ENCODE results near the gene PNPLA5. TPM values are rescaled to one million over a fixed set of nuclear protein-coding genes. Genes with fewer than 3 reads are reported as not detected.
A peak's percentile ranks its signal among the peaks of the same experiment; 100 is the strongest.
"Not testable (repeated sequence)": the region's sequence is repeated elsewhere in the genome, so short reads cannot be mapped to it uniquely, and the experiment has no call there.

PNPLA5 gene
- total RNA-seq, 1 donor from 2014 or later, result not detected

DNA sequence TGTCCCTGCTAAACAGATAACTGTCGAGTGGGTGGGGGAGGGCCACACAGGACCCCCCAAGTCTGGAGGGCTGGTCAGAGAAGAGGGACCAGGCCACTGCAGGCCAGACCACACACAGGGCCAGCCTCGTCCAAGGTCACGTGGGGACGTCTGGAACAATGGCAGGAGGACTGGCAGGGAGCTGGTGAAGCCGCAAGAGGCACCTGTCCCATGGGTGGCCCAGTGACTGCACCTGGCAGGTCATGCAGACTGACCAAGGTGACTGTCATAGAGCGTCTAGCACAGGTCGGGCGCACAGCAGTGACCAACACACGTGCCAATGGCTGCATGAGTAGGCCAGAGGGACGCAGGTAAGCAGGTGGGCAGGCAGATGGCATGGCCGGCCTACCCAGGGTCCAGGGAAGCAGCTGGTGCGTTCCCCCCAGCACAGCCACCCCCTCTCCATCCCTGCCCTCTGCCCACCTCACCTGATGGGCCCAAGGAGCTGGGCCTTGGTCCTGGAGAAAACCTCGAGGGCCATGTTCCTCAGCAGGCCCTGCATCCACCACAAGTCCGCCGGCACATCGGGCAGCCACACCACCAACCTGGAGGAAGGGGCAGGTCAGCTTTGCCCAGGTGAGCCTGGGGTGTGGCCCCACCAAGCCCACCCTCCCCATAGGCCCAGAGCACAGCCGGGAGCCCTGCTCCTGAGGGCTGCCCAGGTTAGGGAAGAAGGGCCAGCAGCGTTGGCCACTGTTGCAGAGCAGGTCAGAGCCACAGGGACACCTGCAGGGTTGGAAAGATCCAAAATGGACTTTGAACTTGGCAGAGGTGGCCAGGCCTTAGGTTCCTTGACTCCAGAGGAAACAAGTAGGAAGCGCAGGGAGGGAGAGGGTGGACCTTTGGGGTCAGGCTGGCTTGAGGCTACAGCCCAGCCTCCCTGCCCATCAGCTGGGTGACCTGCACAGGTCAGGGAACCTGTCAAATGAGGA, 10.4 kb downstream of the PNPLA5 start:
- DNase-seq (ENCODE audit: low read depth in 2 of 2), result no peak

DNA sequence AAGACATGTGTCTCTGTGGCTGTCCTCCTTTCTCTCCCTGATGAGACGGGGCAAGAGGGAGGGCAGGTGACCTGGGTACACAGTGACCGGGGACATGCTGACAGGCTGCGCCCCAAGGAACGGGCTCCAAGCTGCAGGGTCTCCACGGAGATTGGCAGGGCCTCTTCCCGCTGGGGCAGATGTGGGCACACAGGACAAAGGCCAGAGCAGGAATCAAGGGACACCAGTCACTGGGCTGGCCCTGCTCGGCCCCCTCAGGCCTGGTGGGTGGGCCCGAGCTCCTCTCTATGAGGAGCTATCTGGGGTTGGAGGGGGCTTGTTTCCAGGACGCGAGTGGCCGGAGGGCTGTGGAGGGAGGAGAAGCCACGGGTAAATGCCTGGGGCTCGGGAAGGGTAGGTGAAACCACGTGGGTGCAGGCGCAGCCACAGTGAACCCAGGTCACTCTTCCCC, 11.2 kb downstream of the PNPLA5 start:
- no peak for DNase-seq (ENCODE audit: low read depth in 2 of 2)

DNA sequence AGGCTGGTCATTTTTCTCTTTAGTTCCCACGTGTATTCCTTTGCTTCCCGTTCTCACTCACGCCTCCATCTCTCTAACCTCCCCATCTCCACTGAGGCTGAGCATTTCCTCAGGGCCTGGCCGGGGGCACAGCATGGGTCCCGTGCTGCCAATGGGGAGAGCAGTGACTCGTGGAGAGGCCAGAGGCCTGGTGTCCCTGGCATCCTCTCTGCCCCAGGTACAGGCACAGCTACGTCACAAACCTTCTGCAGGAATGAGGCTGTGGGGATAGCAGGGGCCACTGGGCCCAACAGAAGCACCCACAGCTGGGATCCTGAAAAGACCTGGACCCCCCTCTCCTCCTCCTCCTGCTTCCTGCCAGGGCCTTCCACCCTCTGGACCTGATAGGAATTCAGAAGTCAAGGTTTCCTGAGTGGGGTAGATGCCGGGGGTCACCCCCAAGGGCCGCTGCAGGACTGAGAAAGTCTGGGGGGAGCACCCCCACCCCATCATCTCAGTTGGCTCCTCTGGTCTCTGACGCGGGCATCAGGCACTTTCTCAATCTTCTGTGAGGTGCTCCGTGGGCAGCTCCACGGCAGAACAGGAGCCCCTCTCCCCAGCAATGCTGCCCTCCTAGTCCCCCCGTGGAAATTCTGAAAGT, 11.8 kb downstream of the PNPLA5 start:
- no peak for DNase-seq (ENCODE audit: low read depth in 2 of 2)

DNA sequence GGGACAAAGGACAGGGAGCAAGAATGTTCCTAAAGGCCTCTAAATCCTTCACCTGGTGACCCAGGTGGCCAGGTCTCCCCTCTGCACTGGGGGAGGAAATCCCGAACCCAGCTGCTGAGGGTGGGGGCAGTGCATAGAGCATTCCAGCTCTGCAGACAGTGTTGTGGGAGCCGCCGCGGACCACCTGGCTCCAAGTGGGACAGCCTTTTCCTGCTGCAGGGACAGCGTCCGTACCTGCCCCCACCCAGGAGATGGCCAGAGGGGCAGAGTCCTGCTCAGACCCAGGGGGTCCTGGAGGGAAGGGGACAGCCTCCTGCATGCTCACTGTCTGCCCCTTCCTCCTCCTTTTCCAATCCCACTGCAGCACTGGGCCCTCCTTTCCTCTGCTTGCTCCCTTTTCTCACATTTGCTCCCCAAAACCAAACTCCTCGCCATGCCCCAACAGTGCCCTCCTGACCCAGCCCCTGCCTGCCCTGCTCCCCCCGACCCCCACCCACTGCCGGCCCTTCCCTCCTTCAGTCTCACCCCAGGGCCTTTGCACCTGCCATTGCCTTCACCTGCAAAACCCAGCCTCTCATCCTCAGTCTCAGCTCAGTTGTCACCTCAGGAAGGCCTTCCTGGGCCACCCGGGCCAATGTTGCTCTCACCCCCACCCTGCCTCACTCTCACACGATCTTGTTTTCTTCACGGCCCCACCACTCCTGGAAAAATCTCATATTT, 12.8 kb downstream of the PNPLA5 start:
- DNase-seq (ENCODE audit: low read depth in 2 of 2), result no peak

DNA sequence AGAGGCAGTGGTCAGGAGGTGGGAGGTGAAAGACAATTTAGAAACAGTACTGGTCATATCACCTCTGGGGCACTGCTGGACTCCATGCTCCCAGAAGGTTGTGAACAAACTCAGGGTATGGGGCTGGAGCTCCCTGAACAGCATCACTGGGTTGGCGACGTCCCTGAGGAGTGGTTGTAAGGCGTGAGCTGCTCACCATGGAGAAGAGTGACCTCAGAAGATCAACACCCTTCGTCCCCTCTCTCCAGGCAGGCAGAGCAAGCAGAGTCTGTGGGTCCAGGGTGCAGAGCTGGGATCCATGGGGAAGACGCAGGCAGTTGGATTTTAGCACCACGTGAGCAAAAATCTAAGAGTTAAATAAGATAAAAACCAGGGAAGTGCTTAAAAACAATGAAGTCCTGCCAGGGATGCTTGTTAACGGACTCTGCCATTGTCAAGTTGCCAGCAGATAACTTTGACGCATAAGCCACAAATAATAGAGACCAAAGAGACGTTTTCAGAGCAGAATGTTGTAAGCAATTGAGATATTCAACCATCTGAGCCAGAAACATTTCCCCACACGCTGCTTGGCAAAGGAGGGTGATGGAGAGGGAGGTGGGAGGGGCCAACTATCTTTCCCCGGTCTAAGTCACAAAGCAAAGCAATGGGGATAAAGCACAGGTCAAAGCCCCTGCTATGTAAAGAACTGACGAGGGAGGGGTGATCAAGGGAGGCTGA, 13.6 kb downstream of the PNPLA5 start:
- no peak for DNase-seq (ENCODE audit: low read depth in 2 of 2)

DNA sequence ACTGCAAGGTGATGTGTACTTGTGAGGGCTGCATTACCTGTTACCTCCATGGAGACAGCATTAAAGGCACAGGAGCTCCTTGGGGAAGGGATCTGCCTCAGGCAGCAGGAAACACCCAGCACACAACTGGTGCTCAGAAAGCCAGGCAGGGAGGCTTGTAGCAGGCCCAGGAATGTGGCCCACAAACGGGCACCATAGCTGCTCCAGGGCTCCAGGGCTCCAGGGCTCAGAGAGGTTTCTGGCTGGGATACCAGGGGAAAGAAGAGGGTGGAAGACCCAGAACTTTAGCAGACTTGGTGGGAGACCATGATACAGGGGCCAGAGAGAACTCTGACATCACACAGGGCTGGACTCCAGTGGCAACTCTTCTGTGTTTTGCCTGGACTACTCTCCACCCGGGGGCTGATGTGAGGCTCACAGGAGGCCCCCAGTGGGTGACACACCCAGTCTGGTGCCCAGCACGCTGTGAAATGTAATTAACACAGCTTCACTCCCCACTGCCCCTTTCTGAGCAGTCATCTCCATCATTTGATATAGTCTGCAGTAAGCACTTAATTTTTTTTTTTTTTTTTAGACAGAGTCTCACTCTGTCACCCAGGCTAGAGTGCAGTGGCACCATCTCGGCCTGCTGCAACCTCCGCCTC, 14.8 kb downstream of the PNPLA5 start:
- no peak for DNase-seq (ENCODE audit: low read depth in 2 of 2)

DNA sequence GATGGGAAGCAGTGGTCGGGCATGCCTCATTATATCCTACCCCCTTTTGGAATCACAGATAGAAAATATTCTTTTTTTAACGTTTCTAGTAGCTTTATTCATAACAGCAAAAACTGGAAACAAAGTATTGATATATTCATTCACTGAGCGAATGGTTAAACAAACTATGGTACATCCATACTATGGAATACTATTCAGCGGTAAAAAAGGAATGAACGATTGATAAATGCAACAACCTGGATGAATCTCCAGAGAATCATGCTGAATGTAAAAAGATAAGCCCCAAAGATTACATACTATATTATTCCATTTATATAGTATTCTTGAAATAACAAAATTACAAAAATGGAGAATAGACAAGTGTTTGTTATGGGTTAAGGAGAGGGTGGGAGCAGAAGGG, 22.0 kb downstream of the PNPLA5 start:
- DNase-seq (ENCODE audit: low read depth in 2 of 2), result no peak

DNA sequence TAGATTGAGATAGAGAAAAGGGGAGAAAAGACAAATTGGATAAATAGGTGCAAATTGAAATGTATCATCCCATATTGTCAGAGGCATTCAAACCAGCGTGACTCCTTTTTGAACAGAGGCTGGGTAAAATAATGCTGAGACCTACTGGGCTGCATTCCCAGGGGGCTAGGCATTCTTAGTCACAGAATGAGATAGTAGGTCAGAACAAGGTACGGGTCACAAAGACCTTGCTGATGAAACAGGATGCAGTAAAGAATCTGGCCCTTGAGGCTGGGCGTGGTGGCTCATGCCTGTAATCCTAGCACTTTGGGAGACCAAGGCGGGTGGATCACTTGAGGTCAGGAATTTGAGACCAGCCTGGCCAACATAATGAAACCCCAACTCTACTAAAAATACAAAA, 22.8 kb downstream of the PNPLA5 start:
- DNase-seq (ENCODE audit: low read depth in 2 of 2), result not testable (repeated sequence)

DNA sequence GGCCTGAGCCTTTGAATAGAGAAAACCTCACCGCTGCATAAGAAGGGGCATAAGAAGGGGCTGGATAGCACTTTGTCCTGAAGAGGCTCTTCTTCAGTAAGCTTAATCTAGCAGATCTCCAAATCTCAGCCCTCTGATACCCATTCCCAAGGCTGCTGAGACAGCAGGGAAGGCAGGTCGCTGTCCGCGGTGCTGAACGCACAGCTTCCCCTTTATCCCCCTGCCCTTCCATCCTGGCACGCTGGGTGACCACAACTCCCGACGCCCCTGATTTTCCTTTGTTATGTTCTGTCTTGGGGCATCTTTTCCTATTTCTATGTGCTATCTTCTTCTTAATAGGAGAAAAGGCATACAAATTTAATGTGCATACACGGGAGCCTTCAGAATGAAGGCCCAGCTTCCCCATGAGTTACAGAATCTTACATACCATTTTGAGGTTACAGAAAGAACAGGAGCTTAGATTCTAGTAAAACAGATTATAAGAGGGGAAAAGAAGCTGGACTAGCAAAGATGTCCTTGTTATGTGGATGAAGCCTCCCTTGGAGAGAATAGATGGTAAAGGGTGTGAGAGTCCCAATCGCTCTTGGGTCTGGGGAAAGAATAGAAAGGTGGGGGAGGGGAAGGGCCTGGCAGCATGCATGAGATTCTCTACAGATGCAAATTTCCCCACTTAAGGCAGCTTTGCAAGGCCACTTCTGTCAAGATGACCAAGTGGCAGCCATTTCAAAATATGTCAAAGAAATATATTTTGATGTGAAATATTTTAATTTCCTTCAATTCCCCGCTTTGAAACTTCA, 23.8 kb downstream of the PNPLA5 start:
- peak; percentile 68 to 72 for DNase-seq (ENCODE audit: low read depth in 2 of 2)

DNA sequence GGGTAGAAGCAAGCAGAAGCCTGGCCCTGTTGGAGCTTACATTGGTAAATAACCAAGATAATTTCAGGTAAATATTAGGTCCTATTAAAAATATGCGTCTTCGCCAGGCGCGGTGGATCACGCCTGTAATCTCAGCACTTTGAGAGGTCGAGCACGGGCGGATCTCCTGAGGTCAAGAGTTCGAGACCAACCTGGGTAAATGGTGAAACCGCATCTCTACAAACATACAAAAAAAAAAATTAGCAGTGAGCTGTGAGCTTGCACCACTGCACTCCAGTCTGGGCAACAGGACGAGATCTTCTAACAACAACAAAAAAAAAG, 29.0 kb downstream of the PNPLA5 start:
- no peak for DNase-seq (ENCODE audit: low read depth in 2 of 2)

DNA sequence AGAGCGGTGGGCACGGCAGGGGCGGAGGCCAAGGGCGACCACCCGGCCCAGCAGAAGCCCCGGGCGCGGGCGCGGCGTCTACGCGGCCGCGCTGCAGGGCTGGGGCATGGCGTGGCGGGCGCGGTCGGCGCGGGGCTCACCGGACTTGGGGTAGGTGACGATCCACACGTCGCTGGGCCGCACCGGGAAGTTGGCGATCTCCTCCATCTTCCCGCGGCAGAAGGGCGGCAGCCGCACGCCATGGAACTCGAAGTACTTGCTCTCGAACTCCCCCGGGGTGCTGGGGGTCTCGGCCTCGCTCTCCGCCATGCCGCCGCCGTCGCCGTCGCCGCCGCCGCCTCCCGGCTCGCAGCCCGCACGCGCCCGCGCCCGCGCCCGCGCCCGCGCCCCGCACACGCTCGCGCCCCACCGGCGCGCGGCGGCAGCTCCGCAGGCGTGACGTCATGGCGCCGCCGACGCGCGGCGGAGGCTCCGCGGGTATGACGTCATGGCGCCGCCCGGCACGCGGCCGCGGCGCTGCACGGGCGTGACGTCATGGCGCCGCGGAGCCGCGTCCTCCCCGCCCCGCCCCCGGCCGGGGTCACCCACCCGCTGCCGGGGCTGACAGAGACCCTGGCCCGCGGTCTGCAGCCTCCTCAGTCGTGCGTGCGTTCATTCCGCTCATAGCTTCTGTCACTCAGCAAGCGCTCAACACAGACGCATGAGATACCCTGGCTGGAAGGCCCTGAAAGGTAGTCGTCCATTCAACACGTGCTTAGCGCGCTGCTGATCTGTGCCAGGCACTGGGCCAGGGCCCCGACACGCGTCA, 29.5 kb downstream of the PNPLA5 start, which contains the start of gene SULT4A1:
Gene SULT4A1 (minus strand): TSS at position 440 of the 808 bp plus-strand sequence. CDS start 131 bp downstream, at position 309.
- peak in 1 of 2 donors; percentile 11 for DNase-seq (ENCODE audit: low read depth in 2 of 2)

DNA sequence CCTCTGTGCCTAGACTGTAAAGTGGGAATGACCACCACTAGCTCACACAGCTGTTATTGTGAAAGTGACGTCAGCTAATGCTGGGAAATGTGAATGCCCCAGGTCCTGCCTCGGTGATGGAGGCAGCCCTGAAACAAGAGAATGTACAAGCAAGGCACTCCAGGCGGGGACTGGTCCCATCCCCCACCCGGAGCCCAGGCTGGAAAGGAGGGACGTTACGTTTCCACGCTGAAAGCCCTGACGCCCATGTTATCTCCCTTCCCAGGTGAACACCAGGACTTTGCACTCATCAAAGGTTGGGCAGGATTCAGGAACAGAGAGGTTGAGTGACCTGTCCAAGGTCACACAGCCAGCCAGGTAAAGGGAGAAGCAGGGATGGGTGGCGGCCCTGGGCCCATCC, 30.3 kb downstream of the PNPLA5 start:
- DNase-seq (ENCODE audit: low read depth in 2 of 2), result no peak

DNA sequence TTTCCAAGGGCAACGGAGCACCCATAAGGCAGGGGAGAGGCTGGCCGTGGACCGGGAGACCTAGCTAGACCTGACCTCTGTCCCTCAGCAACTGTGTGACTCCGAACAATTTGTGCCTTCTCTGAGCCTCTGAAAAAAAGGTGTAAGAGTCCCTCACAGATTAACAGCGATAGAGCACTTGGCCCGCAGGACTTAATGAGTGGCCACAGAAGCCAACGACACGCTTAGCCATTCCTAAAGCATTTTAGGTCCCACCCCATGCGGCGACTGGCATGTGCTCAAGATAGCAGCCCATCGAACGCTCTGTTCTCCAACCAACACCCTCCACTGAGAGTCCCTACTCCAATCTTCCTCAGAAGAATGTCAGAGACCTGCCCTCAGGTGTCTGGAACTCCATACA, 31.0 kb downstream of the PNPLA5 start:
- no peak for DNase-seq (ENCODE audit: low read depth in 2 of 2)

DNA sequence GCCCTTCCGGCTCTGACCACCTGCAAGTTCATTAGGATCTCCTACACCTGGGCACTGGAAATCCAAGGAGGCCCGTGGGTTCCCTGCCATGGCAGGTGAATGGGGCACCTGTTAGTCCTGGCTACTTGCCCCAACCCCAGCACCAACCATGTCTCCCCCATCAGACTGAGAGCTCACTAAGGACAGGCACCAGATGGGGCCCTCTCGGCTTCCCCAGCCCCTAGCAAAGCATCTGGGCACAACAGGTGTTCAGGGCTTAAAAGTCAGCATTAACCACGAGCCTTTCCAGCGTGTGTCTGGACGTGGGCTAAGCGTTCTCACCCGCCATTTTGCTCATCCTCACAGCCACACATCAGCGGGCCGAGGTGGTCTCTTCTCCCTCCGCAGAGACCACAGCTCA, 31.7 kb downstream of the PNPLA5 start:
- no peak for DNase-seq (ENCODE audit: low read depth in 2 of 2)

DNA sequence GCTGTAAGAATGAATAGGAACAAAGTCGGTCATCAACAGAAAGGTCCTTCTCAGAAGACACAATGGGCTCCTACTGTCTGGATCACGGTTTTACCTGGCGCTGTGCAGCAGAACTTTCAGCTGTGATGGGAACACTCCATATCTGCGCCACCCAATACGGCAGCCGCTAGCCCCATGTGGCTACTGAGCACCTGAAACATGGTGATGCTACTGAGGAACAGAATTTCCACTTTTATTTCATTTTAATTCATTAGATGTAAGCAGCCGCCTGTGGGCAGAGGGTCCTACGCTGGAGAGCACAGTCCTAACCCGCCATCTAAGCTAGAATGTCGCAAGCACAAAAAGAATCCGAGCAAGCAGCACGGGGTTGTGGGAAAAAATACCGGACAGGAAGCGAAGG, 32.2 kb downstream of the PNPLA5 start:
- no peak for DNase-seq (ENCODE audit: low read depth in 2 of 2)

DNA sequence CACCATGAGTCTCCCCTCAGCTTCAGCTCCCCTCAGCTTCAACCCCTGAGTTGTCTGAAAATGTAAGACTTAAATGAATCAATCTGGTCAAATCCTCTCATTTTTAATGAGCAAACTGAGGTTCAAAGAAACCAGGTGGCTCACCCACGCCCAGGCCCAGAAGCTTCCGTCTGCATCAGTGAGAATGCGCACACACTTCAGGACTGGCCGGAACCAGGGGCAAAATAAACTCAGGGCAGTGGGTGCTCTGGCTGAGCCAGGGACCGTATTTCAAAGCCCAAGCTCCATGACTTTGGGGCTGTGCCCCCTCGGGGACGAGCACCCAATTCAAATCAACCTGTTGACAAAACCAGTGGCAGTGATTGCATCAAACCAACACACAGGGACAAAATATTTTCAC, 32.6 kb downstream of the PNPLA5 start:
- no peak for DNase-seq (ENCODE audit: low read depth in 2 of 2)

DNA sequence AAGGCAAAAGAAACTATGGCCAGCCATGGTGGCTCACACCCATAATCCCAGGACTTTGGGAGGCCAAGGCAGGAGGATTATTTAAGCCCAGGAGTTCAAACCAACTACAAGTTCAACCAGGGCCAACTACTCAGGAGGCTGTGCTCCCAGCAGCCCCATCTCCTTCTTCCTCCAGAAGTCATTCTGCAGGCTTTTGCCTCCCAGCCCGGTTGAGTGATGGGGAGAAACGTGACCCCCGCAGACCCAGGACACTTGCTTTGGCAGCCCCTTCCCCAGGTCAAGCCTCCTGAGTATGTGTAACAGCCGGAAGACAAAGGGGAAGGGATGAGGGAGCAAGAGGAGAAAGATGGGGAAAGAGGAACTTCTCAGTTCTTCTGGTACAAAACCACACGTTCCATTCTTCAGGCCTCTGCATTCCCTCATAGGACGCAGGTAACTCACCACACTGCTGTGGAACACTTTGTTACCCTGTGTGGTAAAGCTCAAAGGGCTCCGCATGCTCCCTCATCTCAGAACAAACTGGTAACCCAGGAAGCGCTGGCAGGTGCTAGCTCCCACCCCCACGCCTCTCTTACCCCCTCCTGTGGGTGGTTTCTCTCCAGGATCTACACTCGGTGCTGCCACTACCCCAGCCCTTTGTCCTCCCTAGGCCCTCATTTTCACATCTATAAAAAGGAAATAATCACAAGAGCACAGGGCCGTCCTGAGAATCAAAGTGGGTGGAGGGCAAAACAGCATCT, 33.5 kb downstream of the PNPLA5 start:
- DNase-seq (ENCODE audit: low read depth in 2 of 2), result no peak

DNA sequence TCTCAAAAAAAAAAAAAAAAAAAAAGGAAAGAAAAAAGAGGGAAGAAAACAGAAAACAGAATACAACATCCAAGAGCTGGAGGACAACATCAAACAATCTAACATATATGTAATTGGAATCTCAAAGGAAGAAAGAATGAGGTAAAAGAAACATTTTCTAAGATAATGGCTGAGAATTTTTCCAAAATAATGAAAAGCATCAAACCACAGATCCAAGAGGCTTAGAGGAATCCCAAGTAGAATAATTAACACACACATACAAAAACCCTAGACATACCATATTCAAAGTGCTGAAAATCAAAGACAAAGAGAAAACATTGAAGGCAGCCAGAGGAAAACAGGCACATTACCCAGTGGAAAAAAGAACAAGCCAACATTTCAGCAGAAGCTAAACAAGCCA, 34.4 kb downstream of the PNPLA5 start:
- DNase-seq (ENCODE audit: low read depth in 2 of 2), result no peak

DNA sequence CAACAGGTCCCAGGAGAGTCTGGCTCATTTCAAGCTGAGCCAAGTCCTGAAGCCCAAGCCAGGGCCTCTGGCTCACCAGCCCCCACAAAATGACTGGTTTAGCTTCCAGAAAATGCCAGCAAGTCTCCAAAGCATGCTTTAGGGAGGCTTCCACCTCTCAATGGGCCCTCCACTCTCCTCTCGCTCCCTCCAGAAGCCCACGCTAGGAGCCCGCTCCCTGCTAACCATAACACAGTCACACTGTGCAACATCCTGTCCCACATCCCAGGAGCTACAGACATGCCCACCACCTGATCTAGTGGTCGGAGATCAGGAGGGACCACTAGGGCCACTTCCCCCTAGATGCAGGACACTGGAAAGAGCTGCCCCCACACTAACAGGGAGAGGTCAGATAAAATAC, 36.4 kb downstream of the PNPLA5 start:
- DNase-seq (ENCODE audit: low read depth in 2 of 2), result no peak
